H1 (cell line): Measurements from ENCODE around the gene FOXO6. TPM values are rescaled to one million over a fixed set of nuclear protein-coding genes. Genes with fewer than 3 reads are reported as not detected.

Experiments used
- EP300 ChIP-seq, 2 experiments: IDR thresholded peaks; 1 replicate in 1 of 2; 2 replicates in 1 of 2; pipeline ENCODE4 v1.6.1; 2011 to 2012; ENCODE audit warnings: low read depth in 2 of 2, low read length in 2 of 2, mild to moderate bottlenecking in 2 of 2, borderline replicate concordance in 1 of 2, inconsistent platforms in 1 of 2, moderate library complexity in 1 of 2
- SP2 ChIP-seq: IDR thresholded peaks from 2 replicates; pipeline ENCODE4 v1.6.1; 2012; ENCODE audit warnings: mild to moderate bottlenecking, low read length, inconsistent platforms
- TEAD4 ChIP-seq: IDR thresholded peaks from 2 replicates; pipeline ENCODE4 v1.6.1; 2012; ENCODE audit warnings: low read depth, low read length, inconsistent platforms, mixed read lengths
- polyA plus RNA-seq, 7 experiments: library from polyadenylated mRNA; depleted of rRNA in 3 of 7; stranded (reverse) in 5 of 7; unstranded in 2 of 7; fragments of >200 nt in 5 of 7; fragments of 200-250 nt in 2 of 7; gene quantifications; 1 replicate in 5 of 7; 2 replicates in 1 of 7; 4 replicates in 1 of 7; pipeline versions ENCODE4 v1.2.1 to v1.2.3, GENCODE V29; 2011 to 2013; ENCODE audit warnings: missing spikeins in 2 of 7, mixed read lengths in 2 of 7
- total RNA-seq: library from RNA; stranded (reverse); fragmentation: NEBNext Ultra II Directional; extraction: Animal tissue kit (Norgen Biotek cat#: 25700); gene quantifications from 2 replicates; pipeline ENCODE4 v1.2.1, GENCODE V29; 2021

Gene FOXO6
- total and polyA plus RNA-seq, 2 of the 8 experiments (the other 6 are each of a cell fraction or from before 2014, with no cell fraction given): 0.59 to 3.0 TPM

GRCh38 chr1:41360074-41360785 lies 1.0 kb upstream of the FOXO6 start (continued):
- no peak for TF ChIP-seq EP300 (IDR thresholded peaks at IDR 0.05; ENCODE audit: borderline replicate concordance in 1 of 2, low read depth in 2 of 2, low read length in 2 of 2)
- no peak for TF ChIP-seq SP2
- no peak for TF ChIP-seq TEAD4
